ENCODE results near the gene MRPS34.

MRPS34 gene

DNA sequence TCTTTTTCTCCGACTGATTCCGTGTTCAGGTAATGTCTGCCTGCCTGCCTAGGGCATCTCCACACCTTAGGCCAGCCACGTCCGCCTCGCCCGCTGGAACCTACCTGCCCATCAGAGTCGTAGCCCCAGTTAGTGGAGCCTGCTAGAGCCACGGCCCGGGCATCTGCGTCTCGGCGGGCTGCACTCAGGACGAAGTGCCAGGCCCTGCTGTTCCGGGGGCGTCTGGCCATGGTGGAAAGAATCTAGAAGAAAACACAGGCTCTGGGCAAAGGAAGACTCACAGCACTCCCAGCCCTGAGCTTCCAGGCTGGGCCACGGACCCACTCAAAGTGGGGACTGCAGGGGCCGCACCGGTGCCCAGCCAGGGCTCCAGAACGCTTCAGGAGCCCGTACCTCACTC is 8.3 kb upstream of the MRPS34 start:
- DNase-seq = no peak

DNA sequence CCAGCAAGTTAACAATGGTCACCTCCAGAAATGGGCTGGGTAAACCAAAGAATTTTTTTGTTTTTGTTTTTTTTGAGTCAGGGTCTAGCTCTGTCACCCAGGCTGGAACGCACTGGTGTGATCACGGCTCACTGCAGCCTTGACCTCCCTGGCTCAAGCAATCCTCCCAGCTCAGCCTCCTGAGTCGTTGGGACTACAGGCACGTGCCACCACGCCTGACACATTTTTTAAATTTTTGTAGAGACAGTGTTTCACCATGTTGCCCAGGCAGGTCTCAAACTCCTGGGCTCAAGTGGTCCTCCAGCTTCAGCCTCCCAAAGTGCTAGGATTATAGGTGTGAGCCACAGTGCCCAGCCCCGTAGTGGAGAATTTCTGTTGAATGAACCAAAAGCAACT is 7.7 kb upstream of the MRPS34 start:
- DNase-seq = no peak

DNA sequence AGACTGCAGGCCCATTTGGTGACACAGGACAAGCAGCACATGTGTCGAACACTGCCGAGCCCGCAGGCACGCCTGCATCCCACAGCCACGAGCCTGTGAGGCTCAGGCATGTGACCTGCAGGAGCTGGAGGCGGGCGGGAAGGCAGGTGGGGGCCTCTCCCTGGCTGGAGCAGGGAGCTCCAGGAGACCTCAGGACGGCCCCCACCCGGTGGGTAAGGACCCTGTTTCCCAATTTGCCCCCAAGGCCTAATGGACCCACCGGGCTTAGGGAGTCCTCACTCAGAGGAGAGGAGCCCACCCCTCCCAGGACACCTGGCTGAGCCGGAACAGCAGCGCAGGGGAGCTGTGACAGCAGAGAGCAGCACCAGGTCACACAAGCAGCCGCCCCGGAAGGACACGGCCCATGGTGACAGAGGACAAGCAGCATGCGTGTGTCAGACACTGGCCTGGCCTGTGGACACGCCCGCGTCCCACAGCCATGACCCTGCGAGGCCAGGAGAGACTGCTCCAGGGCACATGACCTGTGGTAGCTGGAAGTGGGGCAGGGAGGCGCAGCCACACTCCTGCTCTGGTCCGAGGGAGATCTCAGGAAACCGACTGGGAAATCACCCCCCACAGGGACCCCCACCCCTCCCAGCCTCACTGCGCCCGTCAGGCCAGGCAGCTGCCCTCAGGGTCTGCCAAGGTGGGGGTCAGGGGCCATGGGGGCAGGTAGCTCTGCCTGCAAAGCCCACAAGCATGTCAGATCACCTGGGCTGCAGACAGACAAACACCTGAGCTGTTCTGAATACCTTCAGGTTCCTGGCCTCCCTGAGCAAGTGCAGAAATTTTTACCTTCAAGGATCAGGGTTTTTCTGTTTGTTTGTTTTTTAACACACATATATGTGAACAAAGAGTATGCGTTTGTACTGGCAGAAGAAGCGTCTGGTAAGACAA is 7.1 kb upstream of the MRPS34 start:
- DNase-seq = no peak

DNA sequence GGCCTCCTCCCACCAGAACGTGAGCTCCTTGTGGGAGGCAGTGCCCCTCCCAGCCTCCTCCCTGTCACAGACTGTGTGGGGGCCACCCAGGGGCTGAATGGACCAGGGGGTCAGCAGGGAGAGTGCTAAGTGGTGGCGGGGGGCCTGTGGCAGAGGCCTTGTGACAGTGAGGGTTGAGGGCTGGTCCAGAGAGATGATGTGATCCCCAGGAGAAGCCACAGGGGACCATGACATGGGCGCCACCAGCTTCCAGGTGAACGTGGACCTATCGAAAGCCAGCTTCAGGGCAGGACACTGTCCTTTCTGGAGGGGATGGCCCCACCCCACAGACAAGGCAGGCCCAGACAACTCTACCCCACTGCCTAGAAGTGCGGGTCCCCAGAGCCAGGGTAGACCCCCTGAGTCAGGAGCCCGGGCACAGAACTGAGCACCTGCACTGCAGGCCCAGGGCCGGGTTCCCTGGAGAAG is 6.3 kb upstream of the MRPS34 start:
- DNase-seq = no peak

DNA sequence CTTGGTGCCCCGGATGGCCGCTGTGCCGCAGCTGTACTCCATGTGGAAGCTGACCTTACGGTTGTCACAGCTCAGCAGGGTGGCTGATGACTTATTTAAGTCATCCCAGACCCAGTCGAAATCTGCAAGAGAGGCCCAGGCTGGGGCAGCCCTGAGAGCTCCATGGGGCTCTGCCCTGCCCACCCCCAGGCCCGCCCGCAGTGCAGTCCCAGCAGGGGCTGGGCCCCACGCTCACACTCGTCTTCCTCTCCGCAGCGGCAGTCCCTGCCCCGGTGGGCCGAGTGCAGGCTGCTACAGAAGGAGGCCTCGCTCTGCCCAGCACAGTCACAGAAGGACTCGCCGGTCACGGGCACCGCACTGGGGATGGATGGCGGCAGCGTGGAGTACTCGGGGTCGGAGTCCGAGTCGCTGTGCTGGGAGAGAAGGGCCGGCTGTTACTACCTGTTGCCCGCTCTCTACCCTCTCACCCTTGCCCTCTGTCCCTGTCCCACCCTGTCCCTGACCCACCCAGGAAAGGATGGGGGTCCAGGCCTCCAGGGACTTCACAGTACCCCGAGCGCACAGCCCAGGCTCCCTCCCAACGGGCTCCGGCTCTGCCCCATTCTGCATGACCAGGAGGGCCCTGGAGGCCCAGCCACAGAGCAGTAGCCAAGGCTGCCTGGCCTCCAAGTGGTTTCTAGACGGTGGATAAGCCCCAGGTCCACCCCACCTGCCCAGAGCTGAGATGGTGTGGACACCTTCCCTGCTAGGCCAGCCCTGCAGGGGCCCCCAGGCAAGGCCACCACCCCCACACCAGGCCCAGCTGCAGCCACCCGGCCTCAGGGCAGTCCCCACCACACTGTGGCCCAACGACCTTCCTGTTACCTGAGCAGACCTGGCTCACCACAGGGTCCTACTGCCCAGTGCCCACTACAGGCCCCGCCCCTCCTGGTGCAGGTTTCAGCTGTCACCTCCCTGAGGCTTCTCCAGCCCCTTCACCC is 5.6 kb upstream of the MRPS34 start:
- DNase-seq = no peak

GRCh38 chr16:1777375-1778199 is 4.7 kb upstream of the MRPS34 start:
- no peak for DNase-seq

DNA sequence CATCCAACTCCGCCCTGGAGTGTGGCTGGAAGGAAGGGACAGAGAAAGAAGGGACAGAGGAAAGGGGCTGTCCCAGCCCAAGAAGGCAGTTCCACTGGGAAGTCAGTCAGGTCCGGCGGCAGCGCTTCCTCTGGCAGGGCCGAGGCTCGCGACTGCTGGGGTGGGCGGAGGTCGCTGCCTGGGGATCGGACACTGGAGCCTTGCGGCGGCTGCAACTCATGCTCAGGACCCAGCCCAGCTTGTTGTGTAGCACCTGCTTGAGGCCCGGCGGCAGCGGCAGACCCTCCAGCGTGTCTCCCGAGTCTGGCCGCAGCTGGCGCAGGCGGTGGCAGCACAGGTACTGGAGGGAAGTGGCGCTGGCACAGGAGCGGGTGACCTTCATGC is 4.0 kb upstream of the MRPS34 start:
- DNase-seq = no peak

GRCh38 chr16:1776672-1776955 is 3.7 kb upstream of the MRPS34 start:
- no peak for DNase-seq

DNA sequence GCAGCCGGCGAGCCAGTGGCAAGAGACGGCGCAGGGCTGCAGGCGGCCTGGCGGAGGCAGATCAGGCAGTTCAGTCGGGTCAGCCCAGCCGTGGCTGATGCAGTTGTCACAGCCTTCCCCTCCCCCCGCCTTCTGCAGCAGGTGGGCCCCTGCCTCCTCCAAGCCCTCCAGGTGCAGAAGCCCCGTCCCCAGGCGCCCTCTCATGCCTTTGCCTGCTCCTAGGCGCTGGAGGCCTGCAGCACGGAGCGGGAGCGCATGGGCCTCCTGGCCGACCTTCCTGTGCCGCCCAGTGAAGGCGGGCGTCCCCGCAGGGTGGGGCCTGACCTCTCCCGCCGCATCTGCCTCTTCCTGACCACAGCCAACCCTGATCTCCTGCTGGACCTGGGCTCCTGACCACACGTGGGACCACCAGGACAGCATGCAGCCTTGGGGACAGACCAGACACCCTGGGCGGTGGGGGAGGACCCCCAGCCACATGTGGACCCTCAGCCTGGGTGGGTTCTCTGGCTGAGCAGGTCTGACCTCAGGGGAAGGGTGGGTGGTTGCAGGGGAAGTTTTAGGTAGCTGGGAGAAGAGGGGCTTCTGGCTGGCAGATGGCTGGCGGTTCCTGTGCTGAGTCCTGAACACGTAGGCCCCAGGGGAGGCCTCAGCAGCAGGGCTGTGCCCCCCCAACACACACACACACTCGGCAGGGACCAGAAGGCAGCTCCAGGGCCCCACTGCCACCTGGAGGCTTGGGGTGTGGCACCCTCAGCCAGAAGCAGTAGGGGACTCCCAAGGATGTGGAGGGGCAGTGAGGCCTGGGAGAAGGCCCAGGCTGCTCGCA is 3.1 kb upstream of the MRPS34 start:
- no peak for DNase-seq

DNA sequence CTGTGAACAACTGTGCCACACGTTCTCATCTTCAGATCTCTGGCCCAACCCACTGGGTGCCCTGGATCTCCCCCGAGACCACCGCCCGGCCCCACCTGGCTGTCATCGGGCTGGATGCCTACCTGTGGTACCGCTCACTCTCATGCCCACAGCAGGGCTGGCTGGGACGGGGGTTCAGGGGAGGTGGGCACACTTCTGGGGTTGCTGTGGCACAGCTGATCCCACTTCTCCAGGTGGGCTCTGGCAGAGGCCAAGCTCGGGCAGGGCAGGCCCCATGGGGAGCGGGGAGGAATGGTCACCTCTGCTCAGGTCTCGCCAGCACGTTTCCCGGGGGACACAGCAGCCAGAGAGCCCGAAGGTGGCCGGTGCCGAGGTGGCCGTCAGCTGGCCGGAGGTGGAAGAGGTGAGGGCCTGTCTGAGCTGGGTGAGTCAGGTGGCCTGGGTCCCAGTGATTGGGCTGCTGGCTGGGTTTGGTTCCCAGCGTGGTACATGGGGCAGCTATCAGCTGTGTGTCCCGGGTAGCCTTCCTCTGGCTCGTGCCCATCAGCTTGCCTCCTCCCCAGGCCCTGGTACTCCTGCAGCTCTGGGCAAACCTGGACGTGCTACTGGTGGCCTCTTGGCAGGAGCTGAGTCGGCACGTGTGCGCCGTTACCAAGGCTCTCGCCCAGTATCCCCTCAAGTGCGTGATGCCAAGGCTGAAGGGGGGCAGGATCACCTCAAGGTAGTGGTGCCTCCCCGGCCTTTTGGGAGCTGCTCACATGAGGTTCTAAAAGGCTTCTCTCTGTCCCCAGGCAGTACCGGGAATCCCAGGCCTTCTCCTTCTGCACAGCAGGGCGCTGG is 2.3 kb upstream of the MRPS34 start:
- DNase-seq = no peak

DNA sequence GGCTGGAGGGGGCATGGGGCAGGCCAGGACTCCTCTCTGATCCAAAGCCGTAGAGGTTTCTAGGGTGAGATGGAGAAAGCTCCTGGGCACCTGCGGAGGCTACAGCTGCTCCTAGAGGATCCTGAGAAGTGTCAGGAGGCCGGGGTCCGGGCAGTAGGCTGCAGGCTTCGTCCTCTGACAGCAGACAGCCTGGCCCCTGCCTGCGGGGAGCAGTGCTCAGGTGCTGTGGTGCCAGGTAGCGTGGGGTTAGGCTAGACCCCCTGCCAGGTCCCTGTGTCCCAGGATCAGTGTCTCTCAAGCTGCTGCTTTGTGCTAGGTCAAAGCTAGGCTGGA is 1.5 kb upstream of the MRPS34 start:
- DNase-seq = no peak

DNA sequence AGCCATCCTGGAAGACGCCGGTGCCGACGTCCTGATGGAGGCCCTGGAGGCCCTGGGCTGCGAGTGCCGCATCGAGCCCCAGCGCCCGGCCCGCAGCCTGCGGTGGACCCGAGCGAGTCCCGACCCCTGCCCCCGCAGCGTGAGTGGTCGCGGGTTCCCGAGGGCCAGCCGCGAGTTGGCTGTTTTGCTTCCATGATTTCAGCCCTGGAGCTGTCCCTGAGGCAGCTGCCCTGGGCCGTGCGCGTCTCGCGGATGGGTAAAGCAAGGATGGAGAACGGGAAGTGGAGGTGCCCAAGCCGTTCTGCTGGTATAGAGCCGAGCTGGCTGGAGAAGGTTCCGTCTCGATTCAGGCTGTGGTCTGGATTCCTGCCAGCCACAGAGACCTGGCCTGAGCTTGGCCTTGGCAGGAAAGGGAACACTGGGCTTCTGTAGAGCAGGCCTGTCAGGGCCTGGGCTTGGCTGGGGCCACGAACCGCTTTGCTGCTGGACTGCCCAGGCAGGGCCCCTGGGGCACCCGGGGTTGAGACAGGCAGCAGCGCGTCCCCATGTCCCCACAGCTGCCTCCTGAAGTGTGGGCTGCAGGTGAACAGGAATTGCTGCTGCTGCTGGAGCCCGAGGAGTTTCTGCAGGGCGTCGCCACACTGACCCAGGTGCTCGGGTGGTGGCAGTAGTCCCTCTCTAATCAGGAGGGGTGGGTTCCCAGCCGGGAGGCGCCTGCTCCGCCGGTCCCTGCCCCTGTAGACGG is 941 bp upstream of the MRPS34 start:
- peak; percentile 27 for DNase-seq

DNA sequence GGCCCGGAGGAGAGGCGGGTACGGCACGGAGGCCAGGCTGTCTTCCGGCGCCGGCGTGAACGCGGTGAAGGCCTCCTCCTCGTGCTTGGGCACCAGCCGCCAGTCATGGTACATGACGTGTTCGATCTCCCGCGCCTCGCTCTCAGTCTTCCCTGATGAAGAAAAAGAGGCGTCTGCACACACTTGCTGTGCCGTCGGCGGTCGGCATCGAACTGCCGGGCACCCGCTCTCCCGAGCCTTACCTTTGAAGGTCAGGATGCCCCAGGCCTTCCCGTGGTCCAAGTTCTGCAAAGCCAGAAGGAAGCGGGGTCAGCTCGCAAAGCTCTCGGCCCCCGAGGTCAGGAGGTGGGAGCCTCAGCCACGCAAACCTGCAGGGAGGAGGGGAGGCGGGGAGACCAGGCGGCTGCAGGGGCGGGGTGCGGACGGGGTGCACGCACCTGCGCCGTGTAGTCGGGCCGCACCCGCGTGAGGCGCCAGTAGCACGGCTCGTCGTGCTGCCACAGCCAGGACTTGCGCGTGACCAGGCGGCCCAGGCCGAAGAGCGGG is 499 bp downstream of the MRPS34 start, which contains the start of gene EME2:
TSS of gene EME2 (plus strand) at position 449 of the 546 bp plus-strand sequence. CDS start 418 bp downstream, outside the sequence.
- DNase-seq = peak; percentile 22

DNA sequence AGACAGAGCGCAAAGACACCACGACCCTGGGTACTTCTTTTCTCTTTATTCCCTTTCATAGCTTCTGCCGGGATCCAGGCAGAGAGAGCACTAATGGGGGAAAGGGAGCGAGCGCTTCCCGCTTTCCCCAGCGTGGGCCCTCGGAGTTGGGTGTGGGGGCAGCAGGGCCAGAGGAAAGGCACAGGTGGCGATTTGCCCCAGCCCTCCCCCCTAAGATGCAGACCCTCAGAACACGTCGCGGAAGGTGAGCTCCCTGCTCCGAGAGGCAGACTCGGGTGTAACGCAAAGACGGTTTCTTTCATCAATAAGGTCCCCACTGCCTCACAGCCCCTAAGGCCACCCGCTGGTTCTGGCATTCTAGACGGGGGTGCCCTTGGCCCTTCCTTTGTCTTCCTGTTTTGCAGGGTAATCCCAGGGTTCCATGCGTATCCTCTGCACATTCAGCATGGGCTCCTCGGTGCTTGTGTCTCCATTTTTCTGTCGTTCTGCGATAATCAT is 1.0 kb downstream of the MRPS34 start:
- no peak for DNase-seq

DNA sequence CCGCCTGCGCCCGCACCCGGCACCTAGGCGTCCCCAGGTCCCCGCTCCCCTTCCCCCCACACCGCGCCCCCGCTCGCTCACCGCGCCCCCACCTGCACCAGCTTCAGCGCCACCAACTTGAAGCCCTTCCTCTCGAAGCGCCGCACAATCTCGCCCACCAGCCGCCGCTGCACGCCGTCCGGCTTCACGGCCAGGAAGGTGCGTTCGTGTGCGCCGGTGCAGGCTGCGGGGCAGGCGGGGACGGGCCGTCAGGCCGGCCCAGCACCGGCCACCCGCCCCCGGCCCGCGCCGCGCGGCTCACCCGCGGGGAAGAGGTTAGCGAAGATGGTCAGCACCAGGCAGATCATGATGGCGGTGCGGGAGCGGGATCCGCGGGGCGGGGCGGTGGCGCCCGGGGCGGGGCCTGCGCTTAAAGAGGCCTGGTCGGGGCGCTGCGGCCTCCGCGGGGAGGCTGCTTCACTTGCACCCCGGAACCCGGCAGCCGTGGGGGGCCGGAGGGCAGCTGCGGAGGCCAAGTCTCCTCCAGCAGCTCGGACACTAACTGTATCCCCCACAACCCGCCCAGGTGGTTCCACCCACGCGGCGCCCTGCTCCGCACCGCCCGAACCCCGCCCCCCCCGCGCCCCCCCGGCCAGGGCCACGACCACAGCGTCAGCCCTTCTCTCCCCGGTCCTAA is 1.6 kb downstream of the MRPS34 start, which contains the start of gene NME3:
TSS of gene NME3 (minus strand) at position 356 of the 676 bp plus-strand sequence. CDS start at position 347, 9 bp downstream.
- DNase-seq = peak; percentile 59

- DNase-seq = peak; percentile 6
These were observed 2.4 kb downstream of the MRPS34 start for GRCh38 chr16:1770328-1771187.

DNA sequence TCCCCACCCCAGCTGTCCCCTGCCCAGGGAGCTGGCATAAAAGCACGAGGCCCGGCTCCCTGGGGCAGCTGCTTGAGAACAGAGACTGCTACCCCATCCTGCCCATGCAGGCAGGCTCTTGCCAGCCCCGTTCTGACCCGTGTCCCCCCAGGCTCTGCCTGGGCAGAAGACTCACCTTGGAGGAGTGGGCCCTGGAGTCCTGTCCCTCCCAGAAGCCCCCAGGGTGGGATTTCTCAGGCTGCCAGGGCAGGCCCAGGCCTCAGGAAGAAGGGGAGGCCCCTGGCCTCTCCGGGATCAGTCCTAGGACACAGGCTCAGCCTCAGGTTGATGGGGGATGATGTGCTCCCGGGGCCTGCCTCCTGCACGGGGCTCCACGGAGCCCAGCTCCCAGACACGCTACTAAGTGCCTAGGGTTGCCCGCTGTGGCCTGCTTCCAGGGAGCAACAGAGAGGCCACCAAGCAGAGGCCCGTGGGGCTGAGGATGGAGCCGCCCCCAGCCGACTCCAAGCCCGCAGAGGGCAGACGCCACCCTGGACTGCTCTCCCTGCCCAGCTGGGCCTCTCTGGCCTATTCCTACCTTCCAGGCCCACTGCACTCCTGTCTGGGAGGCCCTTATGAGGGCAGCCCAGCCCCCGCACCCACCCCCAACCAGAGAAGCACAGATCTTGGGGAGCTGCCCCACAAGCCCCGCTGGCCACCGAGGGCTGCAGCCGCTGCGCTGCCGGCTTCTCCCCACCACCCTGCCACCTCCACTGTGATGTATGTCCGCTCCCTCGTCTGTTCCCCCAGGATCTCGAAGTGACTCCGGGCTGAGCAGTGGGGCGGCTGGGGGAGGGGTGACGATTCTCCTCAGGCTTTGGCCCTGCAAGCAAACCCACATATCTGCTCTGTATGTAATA is 3.3 kb downstream of the MRPS34 start:
- no peak for DNase-seq

Measured in inflammatory macrophage treated with lipopolysaccharide for 4 hours (primary cell).